ENCODE results near the gene FOXR1. TPM values are rescaled to one million over a fixed set of nuclear protein-coding genes. Genes with fewer than 3 reads are reported as not detected.
"Not testable (repeated sequence)": the region's sequence is repeated elsewhere in the genome, so short reads cannot be mapped to it uniquely, and the experiment has no call there.

The FOXR1 gene
- total RNA-seq, 4 donors from 2014 or later, result not detected

DNA sequence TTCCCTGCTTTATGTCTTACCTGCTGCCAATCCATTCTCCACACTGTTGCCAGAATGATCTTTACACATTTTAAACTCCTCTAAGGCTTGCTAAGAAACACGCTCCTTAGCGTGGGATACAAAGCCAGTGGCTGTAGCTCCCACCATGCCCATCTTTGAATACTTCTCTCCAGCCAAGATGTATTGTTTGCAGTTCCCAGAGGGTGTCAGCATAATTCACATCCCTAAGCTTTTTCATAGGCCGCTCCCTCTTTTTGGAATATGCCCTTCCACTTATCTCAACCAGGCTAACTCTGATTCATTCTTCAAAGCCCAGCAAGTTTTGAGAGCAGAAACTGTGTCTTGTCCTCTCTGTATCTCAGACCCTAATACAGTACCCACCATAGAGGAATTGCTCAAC, 23.6 kb upstream of the FOXR1 start:
- TF ChIP-seq, protein P1, sequence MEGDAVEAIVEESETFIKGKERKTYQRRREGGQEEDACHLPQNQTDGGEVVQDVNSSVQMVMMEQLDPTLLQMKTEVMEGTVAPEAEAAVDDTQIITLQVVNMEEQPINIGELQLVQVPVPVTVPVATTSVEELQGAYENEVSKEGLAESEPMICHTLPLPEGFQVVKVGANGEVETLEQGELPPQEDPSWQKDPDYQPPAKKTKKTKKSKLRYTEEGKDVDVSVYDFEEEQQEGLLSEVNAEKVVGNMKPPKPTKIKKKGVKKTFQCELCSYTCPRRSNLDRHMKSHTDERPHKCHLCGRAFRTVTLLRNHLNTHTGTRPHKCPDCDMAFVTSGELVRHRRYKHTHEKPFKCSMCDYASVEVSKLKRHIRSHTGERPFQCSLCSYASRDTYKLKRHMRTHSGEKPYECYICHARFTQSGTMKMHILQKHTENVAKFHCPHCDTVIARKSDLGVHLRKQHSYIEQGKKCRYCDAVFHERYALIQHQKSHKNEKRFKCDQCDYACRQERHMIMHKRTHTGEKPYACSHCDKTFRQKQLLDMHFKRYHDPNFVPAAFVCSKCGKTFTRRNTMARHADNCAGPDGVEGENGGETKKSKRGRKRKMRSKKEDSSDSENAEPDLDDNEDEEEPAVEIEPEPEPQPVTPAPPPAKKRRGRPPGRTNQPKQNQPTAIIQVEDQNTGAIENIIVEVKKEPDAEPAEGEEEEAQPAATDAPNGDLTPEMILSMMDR (IDR thresholded peaks at IDR 0.05), result no peak
- no peak for ATAC-seq (ENCODE audit: low FRiP score)
- no peak for DNase-seq (ENCODE audit: low spot score)

DNA sequence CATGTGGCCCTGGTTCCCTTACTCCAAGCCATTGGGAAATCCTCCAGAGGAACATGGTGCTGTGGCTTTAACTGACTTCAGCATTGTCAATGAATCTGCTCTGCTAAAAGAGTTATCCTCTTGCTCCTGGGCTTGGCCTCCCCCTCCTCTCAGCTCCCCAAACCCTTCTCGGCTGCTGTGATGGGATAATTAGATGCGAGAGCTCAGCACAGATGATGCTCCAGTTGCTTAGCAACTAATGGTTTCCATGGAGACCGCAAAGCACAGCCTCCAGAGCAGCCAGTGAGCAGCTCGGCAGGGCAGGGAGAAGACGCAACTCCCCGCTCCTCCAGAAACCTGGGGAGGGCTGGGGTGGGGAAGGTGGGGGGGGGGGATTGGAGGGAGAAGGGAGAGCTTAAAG, 18.3 kb upstream of the FOXR1 start:
- no peak for DNase-seq (ENCODE audit: low spot score)
- no peak for ATAC-seq (ENCODE audit: low FRiP score)
- TF ChIP-seq, protein P1 (IDR thresholded peaks at IDR 0.05), result no peak

DNA sequence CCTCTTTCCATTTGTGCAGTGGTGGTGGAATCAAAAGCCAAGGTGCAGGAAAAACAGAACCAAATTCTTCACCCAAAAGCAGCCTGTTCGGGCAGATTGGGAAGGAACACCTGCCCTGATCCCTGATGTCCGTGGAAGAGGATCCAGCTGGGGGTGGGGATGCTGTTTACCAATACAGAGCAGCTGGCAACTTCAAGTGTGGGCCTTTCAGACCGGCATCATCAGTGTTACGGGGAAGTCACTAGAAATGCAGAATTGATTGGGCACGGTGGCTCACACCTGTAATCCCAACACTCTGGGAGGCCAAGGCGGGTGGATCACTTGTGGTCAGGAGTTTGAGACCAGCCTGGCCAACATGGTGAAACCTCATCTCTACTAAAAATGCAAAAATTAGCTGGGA, 17.6 kb upstream of the FOXR1 start:
- not testable (repeated sequence) for DNase-seq (ENCODE audit: low spot score)

DNA sequence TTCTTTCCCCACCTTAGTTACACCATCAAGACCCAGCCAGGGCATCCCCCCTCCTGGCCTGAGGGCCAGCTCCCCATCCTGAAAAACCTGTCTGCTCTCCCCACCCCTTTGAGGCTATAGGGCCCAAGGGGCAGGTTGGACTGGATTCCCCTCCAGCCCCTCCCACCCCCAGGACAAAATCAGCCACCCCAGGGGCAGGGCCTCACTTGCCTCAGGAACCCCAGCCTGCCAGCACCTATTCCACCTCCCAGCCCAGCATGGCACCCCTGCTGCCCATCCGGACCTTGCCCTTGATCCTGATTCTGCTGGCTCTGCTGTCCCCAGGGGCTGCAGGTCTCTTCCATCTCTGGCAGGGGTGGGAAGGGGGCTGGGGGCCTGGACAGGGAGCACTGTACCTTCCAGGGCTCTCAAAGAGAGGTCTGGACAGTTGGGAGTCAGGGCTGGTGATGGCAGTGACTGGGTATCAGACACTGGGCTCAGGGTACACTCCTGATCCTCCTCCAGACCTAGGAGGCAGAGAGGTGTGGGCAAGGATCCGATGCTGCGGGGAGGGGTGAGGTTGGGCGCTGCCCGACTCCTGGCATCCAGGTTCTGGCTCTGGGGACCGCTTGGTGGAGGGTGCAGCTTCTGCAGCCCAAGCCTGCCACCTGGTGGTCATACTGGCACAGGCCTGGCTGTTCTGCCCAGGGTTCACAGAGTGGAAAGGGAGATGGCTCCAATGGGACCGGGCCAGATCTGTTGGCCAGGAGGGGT, 15.3 kb upstream of the FOXR1 start, which contains the start of gene UPK2:
Gene UPK2, plus strand, starts transcription at position 205 of the 753 bp plus-strand sequence. Its CDS starts 53 bp downstream, at position 258.
- peak; percentile 96 for ATAC-seq (ENCODE audit: low FRiP score)
- peak; percentile 86 for DNase-seq (ENCODE audit: low spot score)

More for the DNA sequence above, 17.6 kb upstream of the FOXR1 start:
- not testable (repeated sequence) for ATAC-seq (ENCODE audit: low FRiP score)

DNA sequence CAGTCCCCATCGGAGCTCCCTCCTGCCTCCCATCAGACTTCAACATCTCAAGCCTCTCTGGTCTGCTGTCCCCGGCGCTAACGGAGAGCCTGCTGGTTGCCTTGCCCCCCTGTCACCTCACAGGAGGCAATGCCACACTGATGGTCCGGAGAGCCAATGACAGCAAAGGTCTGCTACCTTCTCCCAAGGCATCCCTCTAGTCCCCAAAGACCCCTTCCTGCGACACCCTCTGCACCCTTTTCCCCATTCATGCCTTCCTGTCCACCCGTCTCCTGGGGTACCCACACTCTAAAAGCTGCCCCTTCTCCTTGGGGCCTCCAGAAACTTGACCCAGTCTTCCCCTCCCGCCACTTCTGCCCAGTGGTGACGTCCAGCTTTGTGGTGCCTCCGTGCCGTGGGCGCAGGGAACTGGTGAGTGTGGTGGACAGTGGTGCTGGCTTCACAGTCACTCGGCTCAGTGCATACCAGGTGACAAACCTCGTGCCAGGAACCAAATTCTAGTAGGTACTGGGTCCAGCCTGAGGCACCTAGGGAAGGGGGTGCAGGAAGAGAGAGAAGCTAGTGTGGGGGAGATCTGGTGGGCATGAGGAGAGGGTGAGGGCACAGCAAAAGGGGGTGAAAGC, 14.6 kb upstream of the FOXR1 start:
- DNase-seq (ENCODE audit: low spot score) (no peak), ATAC-seq (ENCODE audit: low FRiP score) (no peak)
- TF ChIP-seq, protein P1 (IDR thresholded peaks at IDR 0.05), result no peak

More for the DNA sequence above, 15.3 kb upstream of the FOXR1 start, which contains the start of gene UPK2:
- TF ChIP-seq, protein P1 (IDR thresholded peaks at IDR 0.05), result peak in 2 of 3 donors; percentile 76 to 84

DNA sequence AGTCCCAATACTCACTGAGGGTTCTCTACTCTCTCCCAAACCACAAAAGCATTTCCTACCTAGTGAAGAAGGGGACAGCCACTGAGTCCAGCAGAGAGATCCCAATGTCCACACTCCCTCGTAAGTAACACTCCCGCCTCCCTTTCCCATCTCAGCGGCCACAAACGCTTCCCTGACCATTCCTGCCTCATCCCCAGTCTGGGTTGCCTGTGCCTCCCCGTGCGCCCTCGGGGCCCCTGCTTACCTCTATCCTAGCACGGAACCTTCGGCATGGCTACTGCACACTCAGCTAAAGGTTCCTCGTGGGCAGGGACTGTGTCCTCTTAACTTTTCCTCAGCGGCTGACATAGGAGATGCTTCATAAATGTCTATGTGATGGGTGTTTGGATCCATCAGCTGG, 14.0 kb upstream of the FOXR1 start:
- no peak for DNase-seq (ENCODE audit: low spot score)
- no peak for ATAC-seq (ENCODE audit: low FRiP score)
- TF ChIP-seq, protein P1 (IDR thresholded peaks at IDR 0.05), result no peak

DNA sequence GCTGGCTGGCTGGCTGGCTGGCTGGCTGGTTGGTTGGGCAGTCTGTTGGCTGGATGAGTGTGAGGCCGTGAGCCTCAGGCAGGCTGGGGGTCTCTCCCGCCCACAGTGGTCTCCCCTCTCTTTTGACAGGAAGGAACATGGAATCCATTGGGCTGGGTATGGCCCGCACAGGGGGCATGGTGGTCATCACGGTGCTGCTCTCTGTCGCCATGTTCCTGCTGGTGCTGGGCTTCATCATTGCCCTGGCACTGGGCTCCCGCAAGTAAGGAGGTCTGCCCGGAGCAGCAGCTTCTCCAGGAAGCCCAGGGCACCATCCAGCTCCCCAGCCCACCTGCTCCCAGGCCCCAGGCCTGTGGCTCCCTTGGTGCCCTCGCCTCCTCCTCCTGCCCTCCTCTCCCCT, 13.6 kb upstream of the FOXR1 start:
- no peak for DNase-seq (ENCODE audit: low spot score)
- no peak for ATAC-seq (ENCODE audit: low FRiP score)
- TF ChIP-seq, protein P1 (IDR thresholded peaks at IDR 0.05), result no peak
